ENCODE results near the gene CCNI.

DNA sequence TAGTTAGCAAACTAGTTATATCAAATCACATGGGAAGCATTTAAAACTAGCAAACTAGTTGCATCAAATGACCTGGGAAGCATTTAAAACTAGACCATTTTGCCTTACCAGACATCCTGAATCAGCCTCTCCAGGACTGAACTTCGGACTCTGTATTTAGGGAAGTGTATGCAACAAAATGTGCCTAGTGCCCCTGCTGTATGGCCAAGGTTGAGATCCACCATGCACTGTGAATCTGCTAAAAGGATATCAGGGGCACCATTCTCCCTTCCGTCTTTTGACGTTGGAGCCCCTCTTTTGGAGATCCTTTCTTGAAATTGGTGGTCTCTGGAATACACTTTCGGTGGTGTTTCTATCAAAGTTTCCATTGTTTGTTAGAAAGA is 49.5 kb downstream of the CCNI start:
- TF ChIP-seq POLR2AphosphoS5 (IDR thresholded peaks at IDR 0.05; ENCODE audit: low read depth, low read length), result no peak
- no peak for TF ChIP-seq TAF1 (IDR thresholded peaks at IDR 0.05; ENCODE audit: borderline replicate concordance, low read depth, low read length)
